Colonic mucosa (tissue), 4 donors: ENCODE results near the gene ZFYVE9. TPM values are rescaled to one million over a fixed set of nuclear protein-coding genes. Genes with fewer than 3 reads are reported as not detected.

ENCODE experiments used
- DNase-seq: peaks from one replicate; pipeline ENCODE4 v3.0.0-alpha.2; 2020
- H3K27ac ChIP-seq: fragments of 200-600 bp; one replicate; pipeline ENCODE4 v1.8.0; 2021
- H3K27me3 ChIP-seq: fragments of 200-600 bp; one replicate; pipeline ENCODE4 v1.8.0; 2021
- H3K36me3 ChIP-seq: fragments of 200-600 bp; one replicate; pipeline ENCODE4 v1.8.0; 2021
- H3K4me1 ChIP-seq: fragments of 200-600 bp; one replicate; pipeline ENCODE4 v1.8.0; 2021; ENCODE audit warnings: mild to moderate bottlenecking
- H3K4me3 ChIP-seq: fragments of 200-600 bp; one replicate; pipeline ENCODE4 v1.8.0; 2021
- H3K9ac ChIP-seq, 2 donors: one replicate each; pipeline ENCODE4 v1.7.0; 2013; ENCODE audit warnings: control low read depth in 2 of 2, low read depth in 2 of 2, low read length in 2 of 2
- H3K9me3 ChIP-seq: fragments of 200-600 bp; one replicate; pipeline ENCODE4 v1.8.0; 2021
- CTCF ChIP-seq: fragments of 200-600 bp; IDR thresholded peaks from one replicate; pipeline ENCODE4 v1.8.0; 2022; ENCODE audit warnings: antibody characterized with exemption, mild to moderate bottlenecking
- intact Hi-C: fragments of 100-400 bp; cut with DNase I; formaldehyde crosslinking; loops from one replicate; pipeline ENCODE4 v1.14.1; 2022
- total RNA-seq, 2 donors: library from RNA; stranded (reverse); fragmentation: NEBNext Ultra II Directional in 1 of 2; extraction: Animal tissue kit (Norgen Biotek cat#: 25700) in 1 of 2; gene quantifications; one replicate each; pipeline ENCODE4 v1.2.1, GENCODE V29; 2021
- donor health status: healthy.
- donor health status: DM: no; HTN: no; CAD: no.
- donor health status: DM: no; HTN: no; CAD: no.

ZFYVE9 gene
- total RNA-seq, 2 donors from 2014 or later = 13.1 to 18.9 TPM

- no peaks in the 10 kb centered on the region for H3K4me1 ChIP-seq
- DNase-seq = no peak
- intact Hi-C loops = no loop called here
- no peaks in the 10 kb centered on the region for H3K9me3 ChIP-seq
- no peak overlapping the region for H3K27ac ChIP-seq
- H3K27me3 ChIP-seq = no peaks in the 10 kb centered on the region
- H3K4me3 ChIP-seq = no peak overlapping the region
- no peaks in the 10 kb centered on the region for H3K36me3 ChIP-seq
- TF ChIP-seq CTCF = no peak
- no peak overlapping the region for H3K9ac ChIP-seq
Observed at GRCh38 chr1:52234708-52235107, 92.8 kb downstream of the ZFYVE9 start.

GRCh38 chr1:52235646-52236045 lies 93.8 kb downstream of the ZFYVE9 start:
- intact Hi-C loops = no loop called here
- Histone ChIP-seq H3K4me3 (no peak overlapping the region), H3K27me3 (no peaks in the 10 kb centered on the region), H3K36me3 (no peaks in the 10 kb centered on the region), H3K27ac (no peak overlapping the region), H3K9me3 (no peaks in the 10 kb centered on the region), H3K9ac (no peak overlapping the region), H3K4me1 (no peaks in the 10 kb centered on the region)
- no peak for TF ChIP-seq CTCF
- no peak for DNase-seq

- Histone ChIP-seq H3K36me3 (no peaks in the 10 kb centered on the region), H3K27ac (no peak overlapping the region), H3K9me3 (no peaks in the 10 kb centered on the region), H3K9ac (no peak overlapping the region), H3K4me3 (no peak overlapping the region), H3K27me3 (no peaks in the 10 kb centered on the region), H3K4me1 (no peaks in the 10 kb centered on the region)
- TF ChIP-seq CTCF = no peak
- no peak for DNase-seq
- intact Hi-C loops = no loop called here
Observed at GRCh38 chr1:52237430-52237829, 95.5 kb downstream of the ZFYVE9 start.

GRCh38 chr1:52238474-52238873 lies 96.6 kb downstream of the ZFYVE9 start:
- intact Hi-C loops = no loop called here
- Histone ChIP-seq H3K27ac (no peak overlapping the region), H3K9ac (no peak overlapping the region), H3K36me3 (no peaks in the 10 kb centered on the region), H3K4me1 (no peaks in the 10 kb centered on the region), H3K4me3 (no peak overlapping the region), H3K9me3 (no peaks in the 10 kb centered on the region), H3K27me3 (no peaks in the 10 kb centered on the region)
- DNase-seq = no peak
- no peak for TF ChIP-seq CTCF

GRCh38 chr1:52238887-52239707 lies 97.2 kb downstream of the ZFYVE9 start:
- intact Hi-C loops = no loop called here
- Histone ChIP-seq H3K27me3 (no peaks in the 10 kb centered on the region), H3K9me3 (no peaks in the 10 kb centered on the region), H3K9ac (no peak overlapping the region), H3K4me3 (no peak overlapping the region), H3K27ac (no peak overlapping the region), H3K36me3 (no peaks in the 10 kb centered on the region), H3K4me1 (no peaks in the 10 kb centered on the region)
- no peak for TF ChIP-seq CTCF
- DNase-seq = no peak
